HFF-Myc (cell line): ENCODE results near the gene SEC14L5.

Experiments
- DNase-seq: peaks from one replicate; pipeline ENCODE4 v3.0.0-alpha.2; 2011; ENCODE audit warnings: low read depth; ENCODE audit errors: extremely low read depth
- H3K4me3 ChIP-seq: replicated peaks from 2 replicates; pipeline ENCODE4 v1.5.1; 2011; ENCODE audit warnings: low read depth, mild to moderate bottlenecking, control low read depth, low read length
- CTCF ChIP-seq: IDR thresholded peaks from 2 replicates; pipeline ENCODE4 v1.5.1; 2012; ENCODE audit warnings: mild to moderate bottlenecking, low read depth, low read length, control low read depth; ENCODE audit errors: missing control alignments

Gene SEC14L5

GRCh38 chr16:5018793-5019192 lies 60.7 kb downstream of the SEC14L5 start:
- no peak overlapping the region for H3K4me3 ChIP-seq
- TF ChIP-seq CTCF, result no peak
- DNase-seq, result no peak

- H3K4me3 ChIP-seq, result no peak overlapping the region
- TF ChIP-seq CTCF, result no peak
- no peak for DNase-seq
These were observed 61.6 kb downstream of the SEC14L5 start for GRCh38 chr16:5019775-5020174.

DNA sequence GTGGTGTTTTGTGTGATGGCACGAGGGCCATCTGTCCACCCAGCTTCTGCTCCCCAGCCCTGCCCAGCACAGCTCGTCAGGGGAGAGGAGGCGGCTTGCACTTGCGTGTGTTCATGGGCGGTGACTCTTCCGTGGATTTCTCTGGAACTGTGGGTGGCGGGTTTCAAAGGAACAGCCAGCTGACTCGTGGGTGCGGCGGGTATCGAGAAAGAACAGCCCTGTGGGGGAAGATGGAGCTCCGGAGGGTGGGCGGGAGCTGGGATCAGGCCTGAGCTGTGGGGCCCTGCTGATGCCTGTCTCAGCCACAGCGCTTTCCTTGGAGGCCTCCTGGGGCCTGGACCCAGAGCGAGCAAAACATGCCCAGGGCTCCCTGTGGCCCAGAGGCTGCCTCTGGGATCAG lies 62.4 kb downstream of the SEC14L5 start:
- no peak for TF ChIP-seq CTCF
- no peak overlapping the region for H3K4me3 ChIP-seq
- no peak for DNase-seq

- no peak for DNase-seq
- H3K4me3 ChIP-seq, result no peak overlapping the region
- no peak for TF ChIP-seq CTCF
These were observed 64.4 kb downstream of the SEC14L5 start for GRCh38 chr16:5022521-5022920.

- no peak overlapping the region for H3K4me3 ChIP-seq
- DNase-seq, result no peak
- TF ChIP-seq CTCF, result no peak
These were observed 66.5 kb downstream of the SEC14L5 start for GRCh38 chr16:5024632-5025031.

DNA sequence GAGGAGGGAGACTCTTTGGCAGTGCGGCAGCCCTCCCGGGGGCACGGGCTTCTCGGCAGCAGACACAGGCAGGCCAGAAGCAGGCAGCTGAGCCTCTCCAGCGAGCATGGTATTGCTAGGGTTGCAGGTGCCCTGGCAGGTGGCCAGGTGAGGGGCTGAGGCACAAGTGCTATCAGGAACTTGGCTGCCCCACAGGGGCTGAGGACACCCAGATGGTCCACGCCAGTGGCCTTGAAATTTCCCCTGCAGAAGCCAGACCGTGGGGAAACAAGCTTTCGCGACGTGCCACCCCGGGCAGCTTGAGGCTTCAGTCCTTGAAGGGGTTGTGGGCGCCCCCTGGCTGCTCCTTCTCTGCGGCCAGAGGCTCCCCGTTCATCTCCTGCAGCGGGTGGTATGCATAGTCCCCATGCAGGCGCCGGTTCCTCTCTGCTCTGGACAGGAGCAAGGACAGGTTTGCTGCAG lies 67.1 kb downstream of the SEC14L5 start:
- H3K4me3 ChIP-seq, result no peak overlapping the region
- peak; percentile 61 for TF ChIP-seq CTCF
- no peak for DNase-seq

DNA sequence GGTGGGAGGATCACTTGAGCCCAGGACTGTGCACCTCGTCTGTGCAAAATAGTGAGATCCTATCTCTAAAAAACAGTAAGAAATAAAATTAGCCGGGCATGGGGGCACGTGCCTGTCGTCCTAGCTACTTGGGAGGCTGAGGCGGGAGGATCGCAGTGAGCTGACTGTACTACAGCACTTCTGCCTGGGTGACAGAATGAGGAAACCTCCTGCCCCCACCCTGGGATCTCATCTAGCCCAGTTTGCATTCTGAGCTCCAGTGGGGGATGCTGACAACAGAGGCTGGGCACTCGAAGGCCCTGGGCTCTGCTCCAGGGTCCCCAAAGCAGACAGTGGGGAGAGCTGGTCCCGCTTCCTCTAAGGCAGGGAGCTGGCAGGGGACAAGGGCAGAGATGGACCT lies 68.5 kb downstream of the SEC14L5 start:
- no peak for TF ChIP-seq CTCF
- DNase-seq, result no peak
- H3K4me3 ChIP-seq, result no peak overlapping the region
